Parathyroid adenoma (tissue), 2 donors: ENCODE measurements around the gene CELSR1.

Experiments used
- H2AFZ ChIP-seq: fragments of 300-600 bp; sonication (generic); one replicate; pipeline ENCODE4 v1.7.0; 2017; ENCODE audit warnings: antibody characterized with exemption, mild to moderate bottlenecking
- H3K27ac ChIP-seq: fragments of 300-600 bp; sonication (generic); one replicate; pipeline ENCODE4 v1.7.0; 2017
- H3K27me3 ChIP-seq: fragments of 300-600 bp; sonication (generic); one replicate; pipeline ENCODE4 v1.7.0; 2017; ENCODE audit warnings: low read length; ENCODE audit not compliant: control insufficient read depth, insufficient read depth
- H3K36me3 ChIP-seq: fragments of 300-600 bp; sonication (generic); one replicate; pipeline ENCODE4 v1.7.0; 2017; ENCODE audit warnings: low read length; ENCODE audit not compliant: control insufficient read depth, insufficient read depth
- H3K4me1 ChIP-seq: fragments of 300-600 bp; sonication (generic); one replicate; pipeline ENCODE4 v1.7.0; 2017; ENCODE audit warnings: control low read depth
- H3K4me2 ChIP-seq: fragments of 300-600 bp; sonication (generic); one replicate; pipeline ENCODE4 v1.7.0; 2017; ENCODE audit warnings: low read length
- H3K4me3 ChIP-seq: fragments of 300-600 bp; sonication (generic); one replicate; pipeline ENCODE4 v1.7.0; 2017; ENCODE audit warnings: low read depth, low read length
- H3K79me2 ChIP-seq: fragments of 300-600 bp; sonication (generic); one replicate; pipeline ENCODE4 v1.7.0; 2017; ENCODE audit warnings: control low read depth
- H3K9ac ChIP-seq: fragments of 300-600 bp; sonication (generic); one replicate; pipeline ENCODE4 v1.7.0; 2017; ENCODE audit warnings: mild to moderate bottlenecking
- H3K9me3 ChIP-seq: fragments of 300-600 bp; sonication (generic); one replicate; pipeline ENCODE4 v1.7.0; 2017; ENCODE audit warnings: low read length; ENCODE audit not compliant: control insufficient read depth
- CTCF ChIP-seq: fragments of 300-600 bp; sonication (generic); IDR thresholded peaks from one replicate; pipeline ENCODE4 v1.7.0; 2017; ENCODE audit warnings: antibody characterized with exemption, mild to moderate bottlenecking
- donor health status: primary hyperparathyroidism.

Gene CELSR1

GRCh38 chr22:46369716-46370583 lies 167.5 kb downstream of the CELSR1 start:
- H3K4me3 ChIP-seq: no peak overlapping the region
- no peaks in the 10 kb centered on the region for H3K4me1 ChIP-seq
- no peak overlapping the region for H3K27ac ChIP-seq
- no peak overlapping the region for H3K4me2 ChIP-seq
- H2AFZ ChIP-seq: no peak overlapping the region
- no peaks in the 10 kb centered on the region for H3K27me3 ChIP-seq
- H3K9ac ChIP-seq: no peak overlapping the region
- no peaks in the 10 kb centered on the region for H3K36me3 ChIP-seq
- H3K79me2 ChIP-seq: no peaks in the 10 kb centered on the region
- H3K9me3 ChIP-seq: no peaks in the 10 kb centered on the region
- TF ChIP-seq CTCF: no peak

GRCh38 chr22:46368871-46369715 lies 168.3 kb downstream of the CELSR1 start:
- H2AFZ ChIP-seq: no peak overlapping the region
- H3K27ac ChIP-seq: no peak overlapping the region
- no peak for TF ChIP-seq CTCF

GRCh38 chr22:46368422-46368821 lies 169.0 kb downstream of the CELSR1 start:
- Histone ChIP-seq H3K27me3 (no peaks in the 10 kb centered on the region), H3K36me3 (no peaks in the 10 kb centered on the region), H3K27ac (no peak overlapping the region), H3K4me1 (no peaks in the 10 kb centered on the region), H2AFZ (no peak overlapping the region), H3K9ac (no peak overlapping the region), H3K79me2 (no peaks in the 10 kb centered on the region), H3K9me3 (no peaks in the 10 kb centered on the region), H3K4me2 (no peak overlapping the region), H3K4me3 (no peak overlapping the region)
- no peak for TF ChIP-seq CTCF

More at GRCh38 chr22:46368871-46369715, 168.3 kb downstream of the CELSR1 start:
- H3K27me3 ChIP-seq: no peaks in the 10 kb centered on the region
- no peak overlapping the region for H3K4me2 ChIP-seq
- no peaks in the 10 kb centered on the region for H3K9me3 ChIP-seq
- no peaks in the 10 kb centered on the region for H3K36me3 ChIP-seq
- no peak overlapping the region for H3K9ac ChIP-seq
- H3K79me2 ChIP-seq: no peaks in the 10 kb centered on the region
- no peaks in the 10 kb centered on the region for H3K4me1 ChIP-seq
- no peak overlapping the region for H3K4me3 ChIP-seq

- no peak overlapping the region for H2AFZ ChIP-seq
- H3K4me2 ChIP-seq: no peak overlapping the region
- H3K4me1 ChIP-seq: no peaks in the 10 kb centered on the region
- H3K27ac ChIP-seq: no peak overlapping the region
- no peaks in the 10 kb centered on the region for H3K27me3 ChIP-seq
- H3K9ac ChIP-seq: no peak overlapping the region
- no peak overlapping the region for H3K4me3 ChIP-seq
- no peaks in the 10 kb centered on the region for H3K79me2 ChIP-seq
- peak; percentile 56 for TF ChIP-seq CTCF
- no peaks in the 10 kb centered on the region for H3K9me3 ChIP-seq
- H3K36me3 ChIP-seq: no peaks in the 10 kb centered on the region
These were observed 169.7 kb downstream of the CELSR1 start for GRCh38 chr22:46367707-46368191.
